ENCODE results near the gene GGT5. TPM values are rescaled to one million over a fixed set of nuclear protein-coding genes. Genes with fewer than 3 reads are reported as not detected.
A peak's percentile ranks its signal among the peaks of the same experiment; 100 is the strongest.
"Not testable (repeated sequence)": the region's sequence is repeated elsewhere in the genome, so short reads cannot be mapped to it uniquely, and the experiment has no call there.

GGT5 gene
- total RNA-seq, 1 donor from 2014 or later, result 9.2 TPM

DNA sequence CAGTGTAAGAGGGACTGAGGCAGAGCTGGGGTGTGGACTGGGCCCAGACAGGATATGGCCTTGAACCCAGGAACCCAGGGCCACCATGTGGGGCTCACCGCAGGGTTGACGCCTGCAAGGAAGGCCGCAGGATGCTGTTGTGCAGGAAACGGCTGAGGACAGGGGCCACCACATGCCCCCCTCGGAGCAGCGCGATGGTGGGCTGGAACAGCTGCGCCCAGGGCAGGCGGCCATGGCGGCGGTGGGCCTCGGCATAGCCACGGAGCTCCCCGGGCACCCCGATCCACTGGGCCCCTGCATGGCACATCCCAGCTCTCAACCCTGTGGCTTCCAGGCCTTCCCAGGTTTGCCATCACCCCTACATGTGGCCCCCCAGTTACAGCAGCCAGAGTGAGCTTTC, 12.2 kb downstream of the GGT5 start:
- no peak for DNase-seq (ENCODE audit: low read depth in 2 of 2)

DNA sequence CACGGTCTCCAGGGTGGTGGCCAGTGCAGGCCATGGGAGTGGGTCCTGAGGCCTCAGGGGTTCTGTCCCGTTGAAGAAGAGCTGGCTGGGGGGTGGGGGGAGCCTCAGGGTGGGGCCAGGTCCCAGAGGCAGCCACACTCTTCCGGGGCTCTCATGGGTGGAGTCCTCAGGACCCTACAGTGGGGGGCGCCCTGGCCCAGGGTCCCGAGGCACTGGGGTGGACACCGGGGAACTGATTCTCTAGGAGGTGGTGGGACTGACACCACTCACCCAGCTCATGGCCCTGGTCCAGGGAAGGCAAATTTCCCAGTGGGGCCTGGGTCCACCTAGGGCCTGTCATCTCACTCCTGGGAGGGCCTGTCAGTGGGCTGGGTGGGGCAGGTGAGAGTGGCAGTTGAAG, 12.8 kb downstream of the GGT5 start:
- DNase-seq (ENCODE audit: low read depth in 2 of 2), result no peak

DNA sequence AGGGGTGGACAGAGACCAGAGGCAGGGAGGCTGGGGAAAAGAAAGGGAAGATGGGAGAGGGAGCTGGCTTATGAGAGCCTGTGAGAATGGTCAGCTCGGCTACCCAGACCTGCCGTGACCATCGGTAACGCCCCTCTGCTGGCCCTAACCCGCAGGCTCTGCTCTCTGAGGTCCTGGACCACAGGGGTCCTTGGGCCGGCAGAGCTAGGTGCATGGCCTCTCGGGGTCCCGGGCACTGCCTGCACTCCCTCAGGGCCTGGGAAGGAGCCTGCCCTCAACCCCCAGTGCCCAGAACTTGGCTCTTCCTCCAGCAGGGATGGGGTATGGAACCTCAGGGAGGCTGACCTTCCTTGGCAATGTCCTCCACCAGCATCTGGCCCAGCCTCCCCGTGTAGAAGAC, 13.2 kb downstream of the GGT5 start:
- no peak for DNase-seq (ENCODE audit: low read depth in 2 of 2)

DNA sequence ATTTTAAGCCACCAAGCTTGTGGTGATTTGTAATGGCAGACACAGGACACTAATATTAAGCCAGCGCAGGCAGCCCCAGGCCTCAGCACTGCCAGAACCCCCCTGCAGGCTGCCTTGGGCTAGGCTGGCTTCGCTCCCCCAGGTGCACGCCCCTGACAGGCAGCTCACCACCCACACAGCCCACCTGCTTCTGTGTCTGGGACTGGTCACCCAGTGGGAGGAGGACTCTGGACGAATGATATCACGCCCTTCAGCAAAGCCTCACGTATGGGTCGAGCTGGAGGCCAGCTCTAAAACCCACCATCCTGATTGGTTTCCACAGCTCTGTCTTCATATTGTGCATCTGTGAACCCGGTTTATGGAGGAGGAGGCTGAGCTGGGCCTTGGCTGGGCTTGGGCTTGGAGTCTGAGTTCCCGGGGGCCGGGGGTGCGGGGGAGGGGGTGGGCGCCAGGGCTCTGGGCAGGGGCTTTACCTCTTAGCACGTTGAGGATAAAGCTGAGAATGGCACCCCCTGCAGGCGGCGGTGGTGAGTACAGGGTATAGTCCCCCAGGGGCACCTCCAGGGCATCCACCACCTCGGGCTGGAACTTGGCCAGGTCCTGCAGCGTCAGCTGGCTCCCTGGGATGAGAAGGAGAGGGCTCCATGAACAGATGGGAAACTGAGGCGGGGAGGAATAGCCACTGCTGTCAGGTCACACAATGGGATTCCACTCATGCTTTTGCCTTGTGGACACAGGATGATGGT, 13.8 kb downstream of the GGT5 start:
- no peak for DNase-seq (ENCODE audit: low read depth in 2 of 2)

DNA sequence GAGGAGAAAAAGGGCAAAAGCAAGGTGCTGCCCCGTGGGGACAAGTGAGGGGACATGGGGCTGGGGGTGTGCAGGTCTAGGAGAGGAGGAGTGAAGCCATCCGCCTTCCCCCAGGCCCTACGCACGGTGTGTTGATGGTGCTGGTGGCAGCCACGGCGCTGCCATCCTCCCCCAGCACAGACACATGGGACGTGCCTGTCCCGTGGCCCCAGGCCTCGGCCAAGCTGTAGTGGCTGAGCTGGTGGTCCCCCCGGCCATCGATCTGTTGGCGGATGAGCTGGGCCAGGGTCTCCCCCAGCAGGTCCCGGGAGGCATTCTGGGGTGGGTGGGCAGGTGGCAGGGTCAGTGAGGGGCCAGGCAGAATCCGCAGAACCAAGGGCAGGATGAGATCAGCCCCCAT, 18.9 kb downstream of the GGT5 start:
- DNase-seq (ENCODE audit: low read depth in 2 of 2), result no peak

DNA sequence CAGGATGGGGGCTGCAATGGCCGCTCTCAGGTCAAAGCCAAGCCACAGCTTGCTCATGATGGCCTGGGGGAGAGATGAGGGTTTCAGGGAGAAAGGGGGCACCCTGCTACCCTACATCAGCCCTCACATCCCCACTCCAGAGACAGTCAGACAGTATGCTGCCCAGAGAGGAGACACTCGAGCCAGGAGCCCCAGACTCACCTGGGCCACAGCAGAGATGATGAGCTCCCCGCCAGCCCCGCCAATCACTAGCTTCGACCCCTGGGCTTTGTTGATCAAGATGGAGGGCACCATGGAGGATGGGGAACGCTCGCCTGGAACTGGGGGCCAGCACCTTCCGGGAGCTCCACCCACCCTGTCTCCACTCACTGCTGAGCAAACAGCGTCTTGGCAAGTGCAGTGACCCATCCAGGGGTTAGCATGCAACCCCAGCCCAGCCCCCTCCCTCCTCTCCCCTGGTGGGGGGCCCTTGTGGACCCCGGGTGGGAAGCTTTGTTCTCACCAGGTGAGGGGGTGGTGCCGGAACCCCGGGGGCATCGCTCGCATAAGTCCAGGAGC, 19.8 kb downstream of the GGT5 start:
- no peak for DNase-seq (ENCODE audit: low read depth in 2 of 2)

DNA sequence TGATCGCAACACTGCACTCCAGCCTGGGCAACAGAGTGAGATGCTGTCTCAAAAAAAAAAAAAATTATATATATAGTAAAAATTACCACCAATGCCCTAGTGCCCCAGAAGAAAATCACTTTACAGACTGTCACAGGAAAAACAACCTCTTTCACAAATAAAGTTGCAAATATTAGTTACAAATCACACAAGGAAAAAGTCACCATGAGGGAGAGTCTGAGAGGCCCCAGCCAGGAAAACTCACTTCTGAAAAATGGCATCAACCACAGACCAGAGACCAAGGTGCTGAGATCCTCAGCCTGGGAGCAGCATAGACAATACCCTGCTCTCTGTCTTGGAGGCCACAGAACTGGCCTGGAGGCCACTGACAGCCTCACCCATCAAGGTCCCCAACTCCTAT, 20.4 kb downstream of the GGT5 start:
- DNase-seq (ENCODE audit: low read depth in 2 of 2), result no peak

DNA sequence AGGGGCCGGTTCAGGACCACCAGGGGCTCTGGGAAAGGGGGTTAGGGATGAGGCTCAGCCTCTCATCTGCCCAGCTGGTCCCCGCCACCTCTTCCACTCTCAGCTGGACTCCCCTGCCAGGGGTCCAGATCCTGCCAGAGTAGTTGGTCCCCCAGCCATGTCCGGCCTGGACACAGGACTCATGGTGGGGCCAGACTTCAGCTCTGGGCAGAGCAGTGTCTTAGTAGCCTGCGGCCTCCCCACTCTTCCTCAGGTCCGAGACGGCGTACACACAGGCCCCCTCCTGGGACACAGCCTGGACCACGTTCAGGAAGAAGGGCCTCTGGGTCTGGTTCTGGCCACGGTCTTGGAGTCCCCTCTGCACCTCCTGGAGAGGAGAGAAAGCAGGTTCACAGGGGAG, 25.1 kb downstream of the GGT5 start:
- no peak for DNase-seq (ENCODE audit: low read depth in 2 of 2)

DNA sequence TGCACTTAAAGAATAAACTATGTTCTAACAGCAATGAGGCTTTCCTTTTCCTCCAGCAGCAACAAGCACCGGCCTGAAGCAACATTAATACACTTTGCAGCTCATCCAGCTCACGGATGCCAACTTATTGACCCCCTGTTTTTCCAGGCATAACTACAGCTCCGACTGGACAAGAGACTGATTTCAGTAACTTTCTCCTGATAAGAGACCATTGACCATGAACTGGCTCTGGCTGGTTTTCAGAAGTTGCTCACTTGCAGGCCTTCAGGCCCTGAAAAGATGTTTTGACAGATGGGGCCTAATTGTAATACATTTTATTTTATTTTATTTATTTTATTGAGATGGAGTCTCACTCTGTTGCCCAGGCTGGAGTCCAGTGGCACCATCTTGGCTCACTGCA, 27.5 kb downstream of the GGT5 start:
- no peak for DNase-seq (ENCODE audit: low read depth in 2 of 2)

DNA sequence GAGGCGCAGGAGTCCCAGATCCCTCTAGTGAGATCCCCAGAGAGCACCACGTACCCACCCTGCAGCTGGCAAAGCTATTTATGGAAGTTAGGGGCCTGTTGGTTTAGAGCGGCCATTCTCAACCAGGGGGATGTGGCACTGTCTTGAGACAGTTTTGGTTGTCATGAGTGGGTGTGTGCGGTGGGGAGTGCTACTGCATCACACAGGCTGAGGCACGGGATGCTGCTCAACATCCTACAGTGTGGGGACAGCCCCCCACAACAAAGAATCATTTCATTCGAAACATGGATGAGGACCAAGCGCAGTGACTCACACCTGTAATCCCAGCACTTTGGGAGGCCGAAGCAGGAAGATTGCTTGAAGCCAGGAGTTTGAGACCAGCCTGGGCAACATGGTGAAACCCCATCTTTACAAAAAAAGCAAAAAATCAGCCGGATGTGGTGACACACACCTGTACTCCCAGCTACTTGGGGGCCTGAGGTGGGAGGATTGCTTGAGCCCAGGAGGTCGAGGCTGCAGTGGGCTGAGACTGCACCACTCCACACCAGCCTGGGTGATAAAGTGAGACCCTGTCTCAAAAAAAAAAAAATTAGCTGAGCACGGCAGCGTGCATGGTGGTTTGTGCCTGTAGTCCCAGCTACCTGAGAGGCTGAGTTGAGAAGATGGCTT, 28.2 kb downstream of the GGT5 start:
- DNase-seq (ENCODE audit: low read depth in 2 of 2), result no peak

DNA sequence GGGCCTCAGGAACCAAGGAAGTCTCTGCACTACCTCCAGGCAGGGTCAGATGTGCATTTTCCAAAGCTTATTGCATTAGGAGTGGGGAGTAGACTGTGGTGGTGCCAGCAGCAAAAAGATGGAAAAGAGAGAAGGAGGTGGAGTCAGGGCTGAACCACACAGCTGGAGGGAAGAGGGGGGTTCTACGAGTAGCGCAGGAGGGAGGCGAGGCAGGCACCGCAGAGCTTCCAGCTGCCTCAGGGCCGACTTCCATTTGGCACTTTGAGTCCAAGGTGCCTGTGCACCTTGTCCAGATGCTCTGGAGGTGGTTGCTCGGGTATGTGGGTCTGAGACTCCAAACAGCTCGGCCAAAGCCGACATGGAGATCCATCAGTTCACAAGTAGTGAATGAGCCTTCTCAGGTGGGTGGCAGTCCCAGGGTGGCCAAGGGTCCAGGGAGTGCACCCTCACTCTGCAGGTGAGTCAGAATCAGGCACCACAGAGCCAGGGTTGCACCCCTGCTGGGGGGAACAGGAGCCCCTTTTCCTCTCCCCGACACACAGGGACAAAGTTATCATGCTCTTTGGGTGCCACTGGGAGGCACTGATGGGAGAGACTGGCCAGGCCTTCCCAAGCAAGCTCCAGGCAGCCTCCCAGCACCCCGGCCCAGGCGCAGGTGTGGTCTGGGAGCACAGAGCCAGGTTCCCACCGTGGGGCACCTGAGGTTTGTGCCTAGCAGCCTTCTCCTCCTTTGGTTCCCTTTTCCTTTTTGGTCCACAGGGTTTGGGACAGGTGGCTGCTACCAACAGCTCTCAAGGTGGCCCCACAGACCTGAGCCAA, 30.2 kb downstream of the GGT5 start:
- no peak for DNase-seq (ENCODE audit: low read depth in 2 of 2)

DNA sequence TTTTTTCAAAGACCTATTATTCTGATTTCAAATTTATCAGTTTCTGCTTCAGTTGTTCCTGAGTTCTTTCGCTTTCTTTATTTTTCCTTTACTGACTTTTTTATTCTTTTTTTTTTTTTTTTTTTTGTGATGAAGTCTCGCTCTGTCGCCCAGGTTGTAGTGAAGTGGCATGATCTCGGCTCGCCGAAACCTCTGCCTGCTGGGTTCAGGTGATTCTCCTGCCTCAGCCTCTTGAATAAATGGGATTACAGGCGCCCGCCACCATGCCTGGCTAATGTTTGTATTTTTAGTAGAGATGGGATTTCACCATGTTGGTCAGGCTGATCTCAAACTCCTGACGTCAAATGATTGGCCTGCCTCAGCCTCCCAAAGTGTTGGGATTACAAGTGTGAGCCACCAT, 31.8 kb downstream of the GGT5 start:
- not testable (repeated sequence) for DNase-seq (ENCODE audit: low read depth in 2 of 2)

DNA sequence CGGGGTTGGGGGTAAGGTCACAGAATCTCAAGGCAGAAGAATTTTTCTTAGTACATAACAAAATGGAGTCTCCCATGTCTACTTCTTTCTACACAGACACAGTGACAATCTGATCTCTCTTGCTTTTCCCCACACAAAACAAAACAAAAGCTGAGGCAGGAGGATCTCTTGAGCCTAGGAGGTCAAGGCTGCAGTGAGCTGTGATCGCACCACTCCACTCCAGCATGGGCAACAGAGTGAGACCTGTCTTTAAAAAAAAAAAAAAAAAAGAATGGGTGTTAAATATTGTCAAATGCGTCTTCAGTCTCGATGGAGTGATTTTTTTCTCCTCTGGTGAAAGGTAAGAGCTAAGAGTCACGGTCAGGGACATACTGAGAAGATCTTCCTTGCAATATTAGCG, 33.2 kb downstream of the GGT5 start:
- DNase-seq (ENCODE audit: low read depth in 2 of 2), result not testable (repeated sequence)

DNA sequence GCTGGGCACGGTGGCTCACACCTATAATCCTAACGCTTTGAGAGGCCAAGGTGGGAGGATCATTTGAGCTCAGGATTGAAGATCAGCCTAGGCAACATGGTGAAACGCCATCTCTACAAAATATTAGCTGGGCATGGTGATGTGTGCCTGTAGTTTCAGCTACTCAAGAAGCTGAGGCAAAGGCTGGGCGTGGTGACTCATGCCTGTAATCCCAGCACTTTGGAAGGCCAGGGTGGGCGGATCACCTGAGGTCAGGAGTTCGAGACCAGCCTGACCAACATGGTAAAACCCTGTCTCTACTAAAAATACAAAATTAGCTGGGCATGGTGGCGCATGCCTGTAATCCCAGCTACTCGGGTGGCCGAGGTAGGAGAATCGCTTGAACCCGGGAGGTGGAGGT, 34.5 kb downstream of the GGT5 start:
- not testable (repeated sequence) for DNase-seq (ENCODE audit: low read depth in 2 of 2)

DNA sequence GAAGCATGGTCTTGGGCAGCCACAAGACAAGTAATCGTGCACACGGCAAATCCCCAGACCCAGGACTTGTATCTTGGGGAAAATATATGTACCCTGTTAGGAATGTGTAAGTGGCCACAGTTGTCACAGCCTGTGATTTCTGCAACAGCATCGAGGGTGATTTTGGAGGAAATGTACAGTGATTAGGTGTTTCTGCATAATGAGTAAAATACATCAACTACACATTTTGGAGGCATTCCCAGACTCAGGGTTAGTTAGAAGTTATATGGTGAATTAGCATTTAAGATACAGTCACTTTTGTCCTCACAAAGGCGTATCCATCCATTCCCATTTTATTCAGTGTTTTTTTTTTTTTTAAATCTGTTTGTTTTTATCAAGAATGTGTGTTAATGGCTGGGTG, 35.2 kb downstream of the GGT5 start:
- no peak for DNase-seq (ENCODE audit: low read depth in 2 of 2)

DNA sequence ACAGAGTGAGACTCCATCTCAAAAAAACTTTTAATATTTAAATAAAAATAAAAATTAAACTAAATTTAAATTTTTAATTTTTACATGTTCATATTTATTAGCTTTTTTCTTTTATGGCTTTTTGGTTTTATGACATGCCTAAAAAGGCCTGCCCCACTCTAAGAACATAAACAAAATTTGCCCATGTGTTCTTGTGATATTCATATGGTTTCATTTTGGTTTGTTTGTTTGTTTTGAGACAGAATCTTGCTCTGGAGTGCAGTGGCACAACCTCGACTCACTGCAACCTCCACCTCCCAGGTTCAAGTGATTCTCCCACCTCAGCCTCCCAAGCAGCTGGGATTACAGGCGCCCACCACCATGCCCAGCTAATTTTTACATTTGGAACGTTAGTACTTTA, 35.9 kb downstream of the GGT5 start:
- no peak for DNase-seq (ENCODE audit: low read depth in 2 of 2)

DNA sequence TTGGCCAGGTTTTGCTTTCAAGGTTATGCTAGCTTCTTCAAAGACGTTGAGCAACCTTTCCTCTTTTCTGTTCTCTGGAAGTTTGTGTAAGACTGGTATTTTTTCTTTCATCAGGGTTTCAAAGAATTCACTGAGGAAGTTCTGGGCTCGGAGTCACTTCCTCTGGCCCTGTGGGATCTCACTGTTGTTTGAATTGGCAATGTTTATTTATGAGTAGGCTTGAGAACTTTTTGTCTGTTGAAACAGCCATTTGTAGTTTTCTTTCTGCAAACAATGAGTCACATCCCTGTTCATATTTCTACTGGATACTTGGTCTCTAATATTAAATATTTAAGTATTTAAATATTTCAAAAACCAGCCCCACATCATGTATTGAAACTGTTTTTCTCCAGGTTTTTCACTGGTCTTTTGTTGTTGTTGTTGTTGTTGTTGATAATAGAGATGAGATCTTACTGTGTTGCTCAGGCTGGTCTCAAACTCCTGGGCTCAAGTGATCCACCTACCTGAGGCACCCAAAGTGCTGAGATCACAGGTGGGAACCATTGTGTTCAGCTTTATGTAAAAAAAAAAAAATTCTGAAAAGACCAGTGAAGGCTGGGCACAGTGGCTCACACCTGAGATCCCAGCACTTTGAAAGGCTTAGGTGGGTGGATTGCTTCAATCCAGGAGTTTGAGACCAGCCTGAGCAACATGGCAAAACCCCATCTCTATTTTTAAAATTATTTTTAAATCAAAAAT, 36.7 kb downstream of the GGT5 start:
- DNase-seq (ENCODE audit: low read depth in 2 of 2), result peak; percentile 86 to 97

DNA sequence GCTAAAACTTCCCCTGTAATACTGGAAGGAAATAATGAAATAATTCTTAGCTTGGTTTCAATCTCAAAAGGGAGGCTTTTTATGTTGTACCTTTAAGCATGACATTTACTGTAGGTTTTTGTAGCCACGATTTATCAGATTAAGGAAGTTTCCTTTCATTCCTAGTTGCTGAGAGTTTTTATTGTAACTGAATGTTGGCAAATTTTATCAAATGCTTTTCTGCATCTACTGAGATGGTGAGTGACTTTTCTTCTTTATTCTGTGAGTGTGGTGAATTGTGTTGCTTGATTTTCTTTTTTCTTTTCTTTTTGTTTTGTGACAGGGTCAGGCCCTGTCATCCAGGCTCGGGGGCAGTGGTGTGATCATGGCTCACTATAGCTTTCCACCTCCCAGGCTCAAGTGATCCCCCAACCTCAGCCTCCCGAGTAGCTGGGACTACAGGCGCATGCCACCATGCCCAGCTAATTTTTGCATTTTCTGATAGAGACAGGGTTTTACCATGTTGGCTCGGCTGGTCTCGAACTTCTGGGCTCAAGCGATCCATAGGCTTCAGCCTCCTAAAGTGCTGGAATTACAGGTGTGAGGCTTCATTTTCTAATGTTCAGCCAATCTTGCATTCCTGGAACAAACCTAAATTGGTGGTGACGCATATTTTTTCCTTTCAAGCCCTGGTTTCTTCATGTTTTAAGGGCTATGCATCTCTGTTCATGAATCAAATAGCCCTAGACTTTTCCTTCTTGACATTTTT, 37.4 kb downstream of the GGT5 start:
- no peak for DNase-seq (ENCODE audit: low read depth in 2 of 2)

DNA sequence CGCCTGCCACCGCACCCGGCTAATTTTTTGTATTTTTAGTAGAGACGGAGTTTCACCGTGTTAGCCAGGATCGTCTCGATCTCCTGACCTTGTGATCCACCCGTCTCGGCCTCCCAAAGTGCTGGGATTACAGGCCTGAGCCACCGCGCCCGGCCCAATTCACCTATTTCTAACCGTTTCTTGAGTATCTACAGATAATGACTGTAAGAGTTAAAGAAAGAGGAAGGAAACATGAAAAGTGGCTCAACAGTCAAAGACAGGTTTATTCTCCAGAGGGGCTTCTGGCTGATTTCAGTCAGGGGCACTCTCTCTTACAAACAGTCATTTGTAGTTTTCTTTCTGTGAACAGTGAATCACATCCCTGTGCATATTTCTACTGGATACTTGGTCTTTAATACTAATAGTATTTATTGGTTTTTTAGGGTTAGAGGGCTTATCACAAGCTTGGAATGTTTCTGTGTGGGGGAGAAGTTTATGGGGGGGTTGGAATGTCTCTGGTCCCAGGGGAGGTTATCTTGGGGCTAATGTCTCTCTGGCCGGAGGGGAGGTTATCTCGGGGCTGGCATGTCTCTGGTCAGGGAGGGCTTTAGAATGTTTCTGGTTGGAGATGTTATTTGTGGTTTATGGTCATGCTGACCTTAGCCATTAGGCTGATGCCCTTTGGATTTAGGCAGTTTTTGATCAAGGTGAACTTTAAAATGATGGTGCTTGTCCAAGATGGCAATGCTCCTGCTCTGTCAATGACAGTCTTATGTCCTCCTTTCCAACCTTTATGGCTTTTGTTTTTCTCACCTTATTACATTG, 38.2 kb downstream of the GGT5 start:
- DNase-seq (ENCODE audit: low read depth in 2 of 2), result peak in 1 of 2 donors; percentile 32
